Right lobe of liver (tissue), 6 donors: ENCODE data around the gene GALC. TPM values are rescaled to one million over a fixed set of nuclear protein-coding genes. Genes with fewer than 3 reads are reported as not detected.

Source experiments
- ATAC-seq, 4 donors: fragments of 200-7000 bp; cut with Tn5 transposase; one replicate each; pipeline ENCODE4 v1.9.1; 2020; ENCODE audit warnings: mild to moderate bottlenecking in 4 of 4, moderate library complexity in 4 of 4
- DNase-seq, 3 donors: peaks; one replicate each; pipeline ENCODE4 v3.0.0-alpha.2; 2020
- H3K27ac ChIP-seq, 3 donors: fragments of 200-600 bp; one replicate each; pipeline ENCODE4 v1.8.0; 2022
- H3K27me3 ChIP-seq, 2 donors: fragments of 200-600 bp; one replicate each; pipeline ENCODE4 v1.8.0; 2022
- H3K36me3 ChIP-seq, 4 donors: fragments of 200-600 bp; sonication (generic) in 1 of 4; one replicate each; pipeline versions ENCODE4 v1.5.1 to v1.8.0; 2017 to 2022; ENCODE audit warnings: control low read depth in 1 of 4
- H3K4me1 ChIP-seq, 4 donors: fragments of 200-600 bp; sonication (generic) in 1 of 4; one replicate each; pipeline versions ENCODE4 v1.5.1 to v1.8.0; 2017 to 2022; ENCODE audit warnings: control low read depth in 1 of 4
- H3K4me3 ChIP-seq, 3 donors: fragments of 200-600 bp; one replicate each; pipeline ENCODE4 v1.8.0; 2022
- H3K9me3 ChIP-seq, 4 donors: fragments of 200-600 bp; sonication (generic) in 1 of 4; one replicate each; pipeline versions ENCODE4 v1.5.1 to v1.8.0; 2017 to 2022; ENCODE audit warnings: control low read depth in 1 of 4
- POLR2A ChIP-seq: fragments of 450-650 bp; IDR thresholded peaks from one replicate; pipeline ENCODE4 v1.6.1; 2017; ENCODE audit warnings: antibody characterized with exemption, mild to moderate bottlenecking
- WGBS: methylation state at CpG from one replicate; pipeline ENCODE4 v1.1.6; 2018; ENCODE audit warnings: low coverage, low lambda C conversion rate; ENCODE audit not compliant: insufficient coverage; ENCODE audit errors: missing lambda C conversion rate; 5-methylcytosine and 5-hydroxymethylcytosine counted together
- intact Hi-C, 2 donors: fragments of 100-400 bp; cut with DNase I; formaldehyde crosslinking; loops; one replicate each; pipeline versions ENCODE4 v1.11.2 to v1.14.1; 2022
- total RNA-seq, 6 experiments: library from RNA; depleted of rRNA in 2 of 6; stranded (reverse); fragments of >200 nt in 2 of 6; fragmentation: NEBNext Ultra II Directional in 3 of 6; extraction: Animal tissue kit (Norgen Biotek cat#: 25700) in 3 of 6; gene quantifications; one replicate each; pipeline versions ENCODE4 v1.1.0 to v1.2.4, GENCODE V29; 2016 to 2023
- TF ChIP-seq, protein P1 (sequence below), 4 donors: fragments of 200-600 bp in 3 of 4; fragments of 450-650 bp in 1 of 4; IDR thresholded peaks; one replicate each; pipeline versions ENCODE4 v1.5.1 to v1.8.0; 2016 to 2022; ENCODE audit warnings: antibody characterized with exemption in 4 of 4, mild to moderate bottlenecking in 2 of 4
- donor health status: DM: no; HTN: yes; CAD: no.
- donor health status: DM: no; HTN: no; CAD: no.
- donor health status: DM: no; HTN: no; CAD: no.
- donor health status: DM: no; HTN: yes; CAD: no.
- donor health status: DM: no; HTN: yes; CAD: no.

GALC gene
- total RNA-seq, 6 experiments from 2014 or later = 8.3 to 23.5 (median 10.3) TPM

DNA sequence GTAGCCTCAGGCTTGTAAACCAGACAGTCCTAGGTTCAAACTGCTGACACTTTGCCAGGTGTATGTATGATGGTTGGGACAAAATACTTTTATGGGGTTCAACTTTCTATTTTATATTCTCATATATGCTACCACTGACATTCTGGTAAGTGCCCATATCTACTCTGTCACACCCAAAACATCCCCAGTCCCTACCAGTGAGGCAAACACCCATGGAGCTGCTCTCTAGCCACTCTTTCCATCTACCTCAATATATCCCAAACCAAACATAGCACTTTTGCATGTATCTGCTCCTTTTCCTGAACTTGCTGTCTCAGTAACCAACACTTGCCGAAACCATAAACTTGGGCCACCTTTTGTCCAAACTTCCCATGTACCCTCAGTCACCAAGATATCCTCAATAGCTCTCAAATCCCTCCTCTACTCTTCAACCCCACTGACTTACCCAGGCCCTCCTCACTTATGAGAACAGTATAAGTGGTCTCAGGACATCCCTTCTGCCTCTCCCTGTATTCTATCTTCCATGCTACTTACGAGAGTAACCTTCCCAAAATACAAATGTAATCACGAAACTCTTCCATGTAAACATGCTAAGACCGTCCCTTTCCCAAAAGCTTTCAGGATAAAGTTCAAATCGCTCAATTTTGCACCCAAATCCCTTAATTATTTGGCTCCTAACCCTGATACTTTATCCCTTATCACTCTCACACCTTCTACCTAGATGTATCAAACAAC, 3.6 kb downstream of the GALC start:
- H3K4me1 ChIP-seq = peaks cover 0 to 15% (median 3%) of the 10 kb centered on the region in 4 donors
- DNase-seq = no peak
- 89% methylated on average over 5 of the region's 5 CpGs for WGBS
- H3K4me3 ChIP-seq = peak overlapping the region in 1 of 3 donors; percentile 36
- peaks cover 0 to 5% (median 1%) of the 10 kb centered on the region in 4 donors for H3K36me3 ChIP-seq
- H3K27me3 ChIP-seq = no peaks in the 10 kb centered on the region
- H3K9me3 ChIP-seq = peaks cover 0 to 2% (median 0%) of the 10 kb centered on the region in 4 donors
- intact Hi-C loops = no loop called here
- TF ChIP-seq POLR2A = no peak
- TF ChIP-seq, protein P1, sequence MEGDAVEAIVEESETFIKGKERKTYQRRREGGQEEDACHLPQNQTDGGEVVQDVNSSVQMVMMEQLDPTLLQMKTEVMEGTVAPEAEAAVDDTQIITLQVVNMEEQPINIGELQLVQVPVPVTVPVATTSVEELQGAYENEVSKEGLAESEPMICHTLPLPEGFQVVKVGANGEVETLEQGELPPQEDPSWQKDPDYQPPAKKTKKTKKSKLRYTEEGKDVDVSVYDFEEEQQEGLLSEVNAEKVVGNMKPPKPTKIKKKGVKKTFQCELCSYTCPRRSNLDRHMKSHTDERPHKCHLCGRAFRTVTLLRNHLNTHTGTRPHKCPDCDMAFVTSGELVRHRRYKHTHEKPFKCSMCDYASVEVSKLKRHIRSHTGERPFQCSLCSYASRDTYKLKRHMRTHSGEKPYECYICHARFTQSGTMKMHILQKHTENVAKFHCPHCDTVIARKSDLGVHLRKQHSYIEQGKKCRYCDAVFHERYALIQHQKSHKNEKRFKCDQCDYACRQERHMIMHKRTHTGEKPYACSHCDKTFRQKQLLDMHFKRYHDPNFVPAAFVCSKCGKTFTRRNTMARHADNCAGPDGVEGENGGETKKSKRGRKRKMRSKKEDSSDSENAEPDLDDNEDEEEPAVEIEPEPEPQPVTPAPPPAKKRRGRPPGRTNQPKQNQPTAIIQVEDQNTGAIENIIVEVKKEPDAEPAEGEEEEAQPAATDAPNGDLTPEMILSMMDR (IDR thresholded peaks at IDR 0.05) = no peak
- peak in 1 of 4 donors; percentile 56 for ATAC-seq
- peak overlapping the region in 1 of 3 donors; percentile 86 for H3K27ac ChIP-seq

DNA sequence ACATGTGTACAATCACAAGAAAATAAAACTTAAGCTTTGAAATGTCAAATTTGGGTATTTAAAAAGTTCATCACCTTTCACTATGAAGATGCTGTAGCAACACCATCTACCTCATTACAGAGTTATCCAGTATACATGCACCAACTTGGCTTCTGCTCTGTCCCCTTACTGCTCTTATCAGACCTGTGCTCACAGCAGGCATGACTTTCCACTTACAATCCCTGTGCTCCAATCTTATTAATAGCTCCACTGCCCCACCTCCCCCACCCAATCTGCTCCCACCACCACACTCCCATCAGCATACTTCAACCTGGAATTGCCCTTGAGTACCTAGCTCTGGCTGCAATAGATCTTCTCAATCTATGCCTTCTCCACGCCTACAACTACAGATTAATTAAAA, 13.3 kb downstream of the GALC start:
- H3K27me3 ChIP-seq = no peaks in the 10 kb centered on the region
- H3K4me3 ChIP-seq = no peak overlapping the region
- ATAC-seq (no peak), DNase-seq (no peak)
- H3K36me3 ChIP-seq = peaks cover 0 to 8% (median 2%) of the 10 kb centered on the region in 4 donors
- H3K9me3 ChIP-seq = no peaks in the 10 kb centered on the region
- H3K4me1 ChIP-seq = no peaks in the 10 kb centered on the region
- TF ChIP-seq, protein P1 (IDR thresholded peaks at IDR 0.05) = no peak
- TF ChIP-seq POLR2A = no peak
- intact Hi-C loops = no loop called here
- no peak overlapping the region for H3K27ac ChIP-seq
- WGBS = 100% methylated on average over 1 of the region's 1 CpG

DNA sequence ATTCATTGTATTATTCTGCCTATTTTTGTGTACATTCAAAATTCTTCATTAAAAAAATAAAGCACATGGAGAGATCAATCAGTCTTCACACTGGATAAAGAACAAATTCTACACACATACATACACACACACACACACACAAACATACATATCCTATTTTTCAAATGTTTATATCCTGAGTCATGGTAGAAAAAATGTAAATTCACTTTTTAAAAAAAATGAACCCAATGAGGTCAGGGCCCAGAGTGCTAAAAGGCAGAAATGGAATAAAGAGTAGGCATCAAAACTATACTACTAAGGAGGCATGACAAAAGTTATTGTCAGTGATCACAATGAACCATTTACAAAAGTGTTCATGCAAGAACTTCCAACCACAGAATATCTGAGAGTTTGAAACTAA, 17.3 kb downstream of the GALC start:
- TF ChIP-seq POLR2A = no peak
- TF ChIP-seq, protein P1 (IDR thresholded peaks at IDR 0.05) = no peak
- Histone ChIP-seq H3K27me3 (no peaks in the 10 kb centered on the region), H3K4me1 (no peaks in the 10 kb centered on the region), H3K27ac (no peak overlapping the region), H3K36me3 (no peaks in the 10 kb centered on the region), H3K4me3 (no peak overlapping the region), H3K9me3 (no peaks in the 10 kb centered on the region)
- no peak for ATAC-seq
- intact Hi-C loops = no loop called here
- DNase-seq = no peak

DNA sequence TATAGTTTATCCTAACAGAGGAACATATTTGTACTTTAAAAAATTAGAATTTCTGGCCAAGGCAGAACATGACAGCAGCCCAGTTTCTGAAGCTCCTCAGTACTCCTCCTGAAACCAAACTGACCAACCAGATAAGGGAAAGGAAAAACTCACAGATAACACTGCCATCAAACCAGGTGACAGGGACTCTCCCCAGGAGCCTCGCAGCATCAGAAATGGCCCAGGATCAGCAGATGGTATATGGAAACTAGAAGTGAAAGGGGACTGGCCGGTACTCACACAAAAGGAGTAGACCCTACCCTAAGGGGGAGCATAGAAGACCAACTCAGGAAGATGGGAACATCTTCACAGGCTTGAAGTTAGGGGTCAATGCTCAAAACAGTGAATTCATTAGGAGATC, 22.0 kb downstream of the GALC start:
- 85% methylated on average over 2 of the region's 2 CpGs for WGBS
- DNase-seq = no peak
- Histone ChIP-seq H3K4me1 (no peaks in the 10 kb centered on the region), H3K27me3 (no peaks in the 10 kb centered on the region), H3K27ac (no peak overlapping the region), H3K4me3 (no peak overlapping the region), H3K36me3 (peaks cover 0 to 15% (median 5%) of the 10 kb centered on the region in 4 donors), H3K9me3 (no peaks in the 10 kb centered on the region)
- no peak for TF ChIP-seq POLR2A
- TF ChIP-seq, protein P1 (IDR thresholded peaks at IDR 0.05) = no peak
- intact Hi-C loops = no loop called here
- ATAC-seq = no peak
